Measurements from ENCODE around the gene PAN3.

DNA sequence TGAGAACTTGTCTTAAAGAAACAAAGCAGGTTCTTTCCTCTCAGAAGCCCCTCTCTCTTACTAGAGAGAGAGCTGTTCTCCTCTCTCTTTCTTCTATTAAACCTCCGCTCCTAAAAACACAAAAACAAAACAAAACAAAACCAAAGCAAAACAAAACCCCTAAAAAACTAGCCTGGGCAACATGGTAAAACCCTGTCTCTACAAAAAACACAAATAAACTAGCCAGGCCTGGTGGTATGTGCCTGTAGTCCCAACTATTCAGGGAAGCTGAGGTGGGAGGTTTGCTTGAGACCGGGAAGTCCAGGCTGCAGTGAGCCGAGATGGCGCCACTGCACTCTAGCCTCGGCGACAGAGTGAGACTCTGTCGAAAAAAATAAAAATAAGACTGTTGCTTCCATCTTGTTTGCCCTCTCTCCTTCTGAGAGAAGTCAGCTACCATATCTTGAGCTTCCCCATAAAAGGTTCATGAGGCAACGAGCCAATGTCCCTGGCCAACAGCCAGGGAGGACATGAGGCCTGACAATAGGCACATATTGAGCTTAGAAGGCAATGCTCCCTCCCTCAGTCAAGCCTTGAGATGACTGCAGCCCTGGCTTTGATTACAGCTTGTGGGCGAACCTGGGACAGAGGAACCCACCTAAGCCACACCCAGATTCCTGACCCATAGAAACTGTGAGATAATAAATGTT lies 20.5 kb upstream of the PAN3 start:
- TF ChIP-seq, protein P1, sequence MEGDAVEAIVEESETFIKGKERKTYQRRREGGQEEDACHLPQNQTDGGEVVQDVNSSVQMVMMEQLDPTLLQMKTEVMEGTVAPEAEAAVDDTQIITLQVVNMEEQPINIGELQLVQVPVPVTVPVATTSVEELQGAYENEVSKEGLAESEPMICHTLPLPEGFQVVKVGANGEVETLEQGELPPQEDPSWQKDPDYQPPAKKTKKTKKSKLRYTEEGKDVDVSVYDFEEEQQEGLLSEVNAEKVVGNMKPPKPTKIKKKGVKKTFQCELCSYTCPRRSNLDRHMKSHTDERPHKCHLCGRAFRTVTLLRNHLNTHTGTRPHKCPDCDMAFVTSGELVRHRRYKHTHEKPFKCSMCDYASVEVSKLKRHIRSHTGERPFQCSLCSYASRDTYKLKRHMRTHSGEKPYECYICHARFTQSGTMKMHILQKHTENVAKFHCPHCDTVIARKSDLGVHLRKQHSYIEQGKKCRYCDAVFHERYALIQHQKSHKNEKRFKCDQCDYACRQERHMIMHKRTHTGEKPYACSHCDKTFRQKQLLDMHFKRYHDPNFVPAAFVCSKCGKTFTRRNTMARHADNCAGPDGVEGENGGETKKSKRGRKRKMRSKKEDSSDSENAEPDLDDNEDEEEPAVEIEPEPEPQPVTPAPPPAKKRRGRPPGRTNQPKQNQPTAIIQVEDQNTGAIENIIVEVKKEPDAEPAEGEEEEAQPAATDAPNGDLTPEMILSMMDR (conservative IDR thresholded peaks at IDR 0.05 in 1 of 2, IDR thresholded peaks at IDR 0.05 in 1 of 2; ENCODE audit: low read depth in 1 of 2, low read length in 2 of 2): no peak
- no peak for TF ChIP-seq EZH2 (IDR thresholded peaks at IDR 0.05; ENCODE audit: low read length, missing control alignments)
